HepG2 (cell line): Measurements from ENCODE around the gene INTS7. TPM values are rescaled to one million over a fixed set of nuclear protein-coding genes. Genes with fewer than 3 reads are reported as not detected.

Experiments used
- ARID2 ChIP-seq: sonication (generic); formaldehyde crosslinking; IDR thresholded peaks from 2 replicates; pipeline ENCODE4 v1.8.1; 2022; ENCODE audit warnings: mild to moderate bottlenecking, missing genetic modification reagents, borderline replicate concordance
- BCLAF1 ChIP-seq: fragments of 450-650 bp; IDR thresholded peaks from 2 replicates; pipeline ENCODE4 v1.6.1; 2017; ENCODE audit warnings: mild to moderate bottlenecking
- HINFP ChIP-seq: sonication (generic); formaldehyde crosslinking; IDR thresholded peaks from 2 replicates; pipeline ENCODE4 v1.4.0; 2020; ENCODE audit warnings: low read depth, mild to moderate bottlenecking, missing genetic modification reagents
- KLF13 ChIP-seq: sonication (generic); formaldehyde crosslinking; IDR thresholded peaks from 2 replicates; pipeline ENCODE4 v1.4.0; 2020; ENCODE audit warnings: mild to moderate bottlenecking, missing genetic modification reagents
- MAFK ChIP-seq, 2 experiments: IDR thresholded peaks in 1 of 2; conservative IDR thresholded peaks in 1 of 2; 2 replicates each; pipeline ENCODE4 v1.6.1; 2011; ENCODE audit warnings: improper control_type of control experiment in 2 of 2, low read length in 2 of 2
- MNT ChIP-seq: fragments of 450-650 bp; IDR thresholded peaks from 2 replicates; pipeline ENCODE4 v1.6.1; 2016
- MTF2 ChIP-seq: sonication (generic); formaldehyde crosslinking; IDR thresholded peaks from 2 replicates; pipeline ENCODE4 v1.5.0; 2020; ENCODE audit warnings: missing genetic modification reagents, borderline replicate concordance
- MYNN ChIP-seq: sonication (generic); formaldehyde crosslinking; IDR thresholded peaks from 2 replicates; pipeline ENCODE4 v1.4.0; 2020; ENCODE audit warnings: mild to moderate bottlenecking, low read depth, missing genetic modification reagents
- NCOA1 ChIP-seq: sonication (generic); formaldehyde crosslinking; IDR thresholded peaks from 2 replicates; pipeline ENCODE4 v1.9.0; 2021; ENCODE audit warnings: missing genetic modification reagents
- PHF21A ChIP-seq: sonication (generic); formaldehyde crosslinking; IDR thresholded peaks from 2 replicates; pipeline ENCODE4 v1.5.0; 2020; ENCODE audit warnings: mild to moderate bottlenecking, missing genetic modification reagents
- PHF5A ChIP-seq: IDR thresholded peaks from one replicate; pipeline ENCODE4 v1.6.1; 2018; ENCODE audit warnings: low read depth, missing genetic modification reagents; ENCODE audit not compliant: unreplicated experiment
- RARA ChIP-seq: IDR thresholded peaks from 2 replicates; pipeline ENCODE4 v1.6.1; 2016; ENCODE audit warnings: missing genetic modification reagents, missing compliant biosample characterization
- RFXAP ChIP-seq: sonication (generic); formaldehyde crosslinking; IDR thresholded peaks from 2 replicates; pipeline ENCODE4 v1.4.0; 2020; ENCODE audit warnings: missing genetic modification reagents, borderline replicate concordance
- ZFX ChIP-seq: sonication (generic); formaldehyde crosslinking; IDR thresholded peaks from 2 replicates; pipeline ENCODE4 v1.4.0; 2020; ENCODE audit warnings: mild to moderate bottlenecking, low read depth, missing genetic modification reagents, moderate library complexity
- ZMYM2 ChIP-seq: sonication (generic); formaldehyde crosslinking; IDR thresholded peaks from 2 replicates; pipeline ENCODE4 v1.8.0; 2022; ENCODE audit warnings: mild to moderate bottlenecking, missing genetic modification reagents
- ZNF256 ChIP-seq: sonication (generic); formaldehyde crosslinking; conservative IDR thresholded peaks from 2 replicates; pipeline ENCODE4 v1.4.0; 2020; ENCODE audit warnings: missing genetic modification reagents
- ZNF333 ChIP-seq: sonication (generic); formaldehyde crosslinking; IDR thresholded peaks from 2 replicates; pipeline ENCODE4 v1.4.0; 2020; ENCODE audit warnings: mild to moderate bottlenecking, missing genetic modification reagents, borderline replicate concordance
- ZNF337 ChIP-seq: sonication (generic); formaldehyde crosslinking; IDR thresholded peaks from 2 replicates; pipeline ENCODE4 v1.5.1; 2020; ENCODE audit warnings: missing genetic modification reagents, low read depth, mild to moderate bottlenecking, borderline replicate concordance
- ZNF580 ChIP-seq: IDR thresholded peaks from 2 replicates; pipeline ENCODE4 v1.6.1; 2016; ENCODE audit warnings: low read depth, borderline replicate concordance
- ZNF773 ChIP-seq: sonication (generic); formaldehyde crosslinking; IDR thresholded peaks from 2 replicates; pipeline ENCODE4 v1.4.0; 2020; ENCODE audit warnings: missing genetic modification reagents, borderline replicate concordance
- ZNF777 ChIP-seq: sonication (generic); formaldehyde crosslinking; IDR thresholded peaks from 2 replicates; pipeline ENCODE4 v1.4.0; 2020; ENCODE audit warnings: missing genetic modification reagents
- polyA plus RNA-seq, 8 experiments: library from polyadenylated mRNA; depleted of rRNA in 3 of 8; stranded (reverse) in 7 of 8; unstranded in 1 of 8; fragments of >200 nt; fragmentation: Illumina TruSeq in 4 of 8; extraction: Trizol in 4 of 8; gene quantifications; 2 replicates each; pipeline versions ENCODE4 v1.2.1 to v1.2.3, GENCODE V29; 2011 to 2016; ENCODE audit warnings: low read depth in 4 of 8, missing spikeins in 1 of 8, mixed read lengths in 1 of 8; ENCODE audit not compliant: insufficient read depth in 1 of 8
- total RNA-seq, 5 experiments: library from RNA; depleted of rRNA; stranded (reverse); fragments of >200 nt; fragmentation: Illumina TruSeq; extraction: Trizol; gene quantifications; 2 replicates each; pipeline ENCODE4 v1.2.3, GENCODE V29; 2016; ENCODE audit warnings: low read depth in 1 of 5
- TF ChIP-seq, protein P1 (sequence below): sonication (generic); formaldehyde crosslinking; IDR thresholded peaks from 2 replicates; pipeline ENCODE4 v1.4.0; 2020; ENCODE audit warnings: missing genetic modification reagents, mild to moderate bottlenecking, borderline replicate concordance

Gene INTS7
- total and polyA plus RNA-seq, 2 of the 13 experiments (the other 11 are each of a cell fraction or from before 2014, with no cell fraction given) = 18.3 to 22.4 TPM

GRCh38 chr1:211928993-211929637 is 106.2 kb downstream of the INTS7 start (continued):
- TF ChIP-seq RFXAP (CRISPR knock-in tag) (peak; percentile 12; the same call in 1 of the 2 replicates), ZNF580 (CRISPR knock-in tag) (peak; percentile 30; the same call in 1 of the 2 replicates), MAFK (conservative IDR thresholded peaks at IDR 0.05 in 1 of 2, IDR thresholded peaks at IDR 0.05 in 1 of 2; ENCODE audit: low read length in 2 of 2) (no peak), KLF13 (no peak), NCOA1 (CRISPR knock-in tag) (no peak), RARA (CRISPR knock-in tag) (peak; percentile 39; the same call in 1 of the 2 replicates), PHF21A (peak; percentile 85), ZNF337 (CRISPR knock-in tag) (no peak), ZFX (CRISPR knock-in tag) (peak; percentile 43; the same call in 1 of the 2 replicates), MYNN (CRISPR knock-in tag) (no peak), ZNF777 (CRISPR knock-in tag) (no peak), MTF2 (CRISPR knock-in tag) (no peak), ZNF333 (CRISPR knock-in tag) (no peak), ARID2 (CRISPR knock-in tag) (no peak), ZMYM2 (CRISPR knock-in tag) (no peak), HINFP (CRISPR knock-in tag) (no peak), ZNF256 (CRISPR knock-in tag) (no peak), ZNF773 (no peak), PHF5A (no peak), MNT (no peak), BCLAF1 (no peak)
- TF ChIP-seq, protein P1, sequence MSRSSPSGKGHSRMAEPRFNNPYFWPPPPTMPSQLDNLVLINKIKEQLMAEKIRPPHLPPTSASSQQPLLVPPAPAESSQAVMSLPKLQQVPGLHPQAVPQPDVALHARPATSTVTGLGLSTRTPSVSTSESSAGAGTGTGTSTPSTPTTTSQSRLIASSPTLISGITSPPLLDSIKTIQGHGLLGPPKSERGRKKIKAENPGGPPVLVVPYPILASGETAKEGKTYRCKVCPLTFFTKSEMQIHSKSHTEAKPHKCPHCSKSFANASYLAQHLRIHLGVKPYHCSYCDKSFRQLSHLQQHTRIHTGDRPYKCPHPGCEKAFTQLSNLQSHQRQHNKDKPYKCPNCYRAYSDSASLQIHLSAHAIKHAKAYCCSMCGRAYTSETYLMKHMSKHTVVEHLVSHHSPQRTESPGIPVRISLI (CRISPR knock-in tag) = no peak
